ENCODE results near the gene GSTO2. TPM values are rescaled to one million over a fixed set of nuclear protein-coding genes. Genes with fewer than 3 reads are reported as not detected.

Gene GSTO2
- total RNA-seq, 1 donor from 2014 or later, result 24.0 TPM

GRCh38 chr10:104291439-104291951, 22.5 kb downstream of the GSTO2 start:
- DNase-seq (ENCODE audit: low read depth), result peak; percentile 52
- peak; percentile 100 for TF ChIP-seq CTCF (IDR thresholded peaks at IDR 0.05; ENCODE audit: insufficient read depth, low read length, poor library complexity, severe bottlenecking)
- no peak overlapping the region for H3K4me3 ChIP-seq (ENCODE audit: low read depth, low read length)
- H3K36me3 ChIP-seq (ENCODE audit: control insufficient read depth, insufficient read depth, low read length), result no peaks in the 10 kb centered on the region
- H3K27me3 ChIP-seq (ENCODE audit: control insufficient read depth, insufficient read depth, low read length), result no peaks in the 10 kb centered on the region

GRCh38 chr10:104293011-104293410, 24.0 kb downstream of the GSTO2 start:
- no peak for DNase-seq (ENCODE audit: low read depth)
- Histone ChIP-seq H3K36me3 (ENCODE audit: control insufficient read depth, insufficient read depth, low read length) (no peaks in the 10 kb centered on the region), H3K27me3 (ENCODE audit: control insufficient read depth, insufficient read depth, low read length) (no peaks in the 10 kb centered on the region), H3K4me3 (ENCODE audit: low read depth, low read length) (no peak overlapping the region)
- TF ChIP-seq CTCF (IDR thresholded peaks at IDR 0.05; ENCODE audit: insufficient read depth, low read length, poor library complexity, severe bottlenecking), result no peak

- DNase-seq (ENCODE audit: low read depth), result no peak
- H3K4me3 ChIP-seq (ENCODE audit: low read depth, low read length), result no peak overlapping the region
- TF ChIP-seq CTCF (IDR thresholded peaks at IDR 0.05; ENCODE audit: insufficient read depth, low read length, poor library complexity, severe bottlenecking), result no peak
Observed at GRCh38 chr10:104293781-104294321, 24.9 kb downstream of the GSTO2 start.

GRCh38 chr10:104296687-104297436, 27.9 kb downstream of the GSTO2 start:
- no peaks in the 10 kb centered on the region for H3K27me3 ChIP-seq (ENCODE audit: control insufficient read depth, insufficient read depth, low read length)
- DNase-seq (ENCODE audit: low read depth), result no peak
- no peaks in the 10 kb centered on the region for H3K36me3 ChIP-seq (ENCODE audit: control insufficient read depth, insufficient read depth, low read length)
- no peak for TF ChIP-seq CTCF (IDR thresholded peaks at IDR 0.05; ENCODE audit: insufficient read depth, low read length, poor library complexity, severe bottlenecking)
- H3K4me3 ChIP-seq (ENCODE audit: low read depth, low read length), result no peak overlapping the region

More at GRCh38 chr10:104293781-104294321, 24.9 kb downstream of the GSTO2 start:
- no peaks in the 10 kb centered on the region for H3K27me3 ChIP-seq (ENCODE audit: control insufficient read depth, insufficient read depth, low read length)
- H3K36me3 ChIP-seq (ENCODE audit: control insufficient read depth, insufficient read depth, low read length), result no peaks in the 10 kb centered on the region

- no peak for DNase-seq (ENCODE audit: low read depth)
- TF ChIP-seq CTCF (IDR thresholded peaks at IDR 0.05; ENCODE audit: insufficient read depth, low read length, poor library complexity, severe bottlenecking), result peak; percentile 67
- Histone ChIP-seq H3K36me3 (ENCODE audit: control insufficient read depth, insufficient read depth, low read length) (no peaks in the 10 kb centered on the region), H3K4me3 (ENCODE audit: low read depth, low read length) (no peak overlapping the region), H3K27me3 (ENCODE audit: control insufficient read depth, insufficient read depth, low read length) (no peaks in the 10 kb centered on the region)
Observed at GRCh38 chr10:104297697-104298660, 29.0 kb downstream of the GSTO2 start.
